ENCODE data around the gene MSGN1.
A peak's percentile ranks its signal among the peaks of the same experiment; 100 is the strongest.
"Not testable (repeated sequence)": the region's sequence is repeated elsewhere in the genome, so short reads cannot be mapped to it uniquely, and the experiment has no call there.

The MSGN1 gene

GRCh38 chr2:17805717-17806363 lies 10.4 kb upstream of the MSGN1 start:
- no peak for DNase-seq

DNA sequence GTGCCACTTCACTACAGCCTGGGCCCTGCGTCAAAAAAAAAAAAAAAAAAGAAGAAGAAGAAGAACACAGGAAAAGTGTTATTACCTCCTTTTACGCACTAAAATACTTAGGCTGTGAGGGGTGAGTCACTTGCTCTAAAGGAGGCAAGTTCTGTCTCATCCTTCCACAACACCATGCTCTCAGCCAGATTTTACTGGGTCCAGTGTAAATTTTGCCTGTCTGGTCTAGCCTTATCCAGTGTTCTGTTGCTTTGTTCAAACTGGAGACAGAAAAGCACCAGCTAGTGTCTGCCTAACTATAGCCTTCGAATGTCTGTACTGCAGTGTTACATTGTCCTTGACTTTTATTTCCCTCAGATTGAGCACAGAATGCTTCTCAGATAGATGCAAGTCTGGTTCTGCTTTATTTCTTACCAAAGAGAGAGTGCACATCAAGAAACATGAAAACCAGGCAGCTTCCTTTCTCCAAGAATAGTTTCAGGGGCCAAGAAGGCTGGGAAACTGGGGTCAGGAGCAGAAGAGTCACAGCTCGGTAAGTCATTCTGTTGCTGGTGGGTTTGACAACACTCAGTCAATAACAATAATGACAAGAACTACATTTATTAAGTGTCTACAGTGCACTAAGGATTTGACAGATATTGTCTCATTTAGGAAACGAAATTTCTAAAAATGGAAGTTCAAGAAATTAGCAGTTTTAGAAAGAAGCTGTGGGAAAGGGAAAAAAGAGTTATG lies 3.1 kb upstream of the MSGN1 start:
- DNase-seq = no peak

DNA sequence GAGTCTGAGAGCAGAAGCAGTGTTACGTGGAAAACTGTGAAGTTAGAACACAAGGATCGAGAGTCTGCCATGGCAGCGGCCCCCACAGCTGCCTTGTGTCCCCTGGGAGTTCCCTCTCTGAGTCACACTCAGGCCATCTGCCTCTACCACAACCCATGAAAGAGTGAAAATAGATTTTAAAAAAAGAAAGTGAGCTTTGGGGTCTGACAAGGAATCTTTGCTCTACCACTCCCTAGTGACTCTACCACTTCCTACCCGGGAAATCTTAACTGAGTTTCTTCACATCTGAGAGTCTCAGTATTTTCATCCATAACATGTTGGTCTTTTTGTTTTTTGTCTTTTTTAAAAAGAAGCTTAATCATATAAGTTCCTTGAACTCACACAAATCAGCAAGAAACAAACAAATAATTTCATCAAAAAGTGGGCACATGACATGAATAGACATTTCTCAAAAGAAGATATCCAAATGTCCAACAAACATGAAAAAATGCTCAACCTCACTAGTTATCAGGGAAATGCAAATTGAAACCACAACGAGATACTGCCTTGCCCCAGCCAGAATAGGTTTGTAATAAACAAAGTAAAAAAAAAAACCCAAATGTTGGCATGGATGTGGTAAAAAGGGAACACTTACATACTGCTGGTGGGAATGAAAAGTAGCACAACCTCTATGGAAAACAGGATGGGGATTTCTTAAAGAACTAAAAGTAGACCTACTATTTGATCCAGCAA lies 2.4 kb upstream of the MSGN1 start:
- DNase-seq = no peak

GRCh38 chr2:17814601-17815000 lies 1.7 kb upstream of the MSGN1 start:
- DNase-seq = no peak

- no peak for DNase-seq
These were observed 634 bp upstream of the MSGN1 start for GRCh38 chr2:17815468-17816184.

DNA sequence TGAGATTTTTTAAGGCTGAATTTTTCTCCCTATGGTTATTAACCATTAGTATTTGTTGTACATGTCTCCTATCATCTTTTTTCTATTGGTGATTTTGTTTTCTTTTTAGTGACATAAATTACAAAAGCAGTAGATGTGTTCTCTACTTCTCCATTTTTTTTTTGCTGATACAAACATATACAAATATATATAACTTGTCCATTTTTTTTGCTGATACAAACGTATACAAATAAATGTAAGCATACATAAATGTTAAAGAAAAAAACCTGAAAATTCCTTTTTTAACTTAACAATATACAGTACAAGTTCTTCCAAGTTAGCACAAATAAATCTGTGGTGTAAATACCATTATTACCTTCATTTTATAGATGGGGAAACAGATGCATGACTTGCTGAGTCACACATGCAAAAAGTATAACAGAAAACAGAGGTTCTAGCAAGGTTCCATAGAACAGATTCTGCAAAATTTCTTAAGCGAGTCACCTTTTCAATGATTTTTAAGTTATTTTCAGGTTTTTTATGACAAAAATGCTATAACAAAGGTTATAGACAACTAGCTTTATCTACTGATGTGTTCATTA lies 2.1 kb downstream of the MSGN1 start:
- DNase-seq = no peak

DNA sequence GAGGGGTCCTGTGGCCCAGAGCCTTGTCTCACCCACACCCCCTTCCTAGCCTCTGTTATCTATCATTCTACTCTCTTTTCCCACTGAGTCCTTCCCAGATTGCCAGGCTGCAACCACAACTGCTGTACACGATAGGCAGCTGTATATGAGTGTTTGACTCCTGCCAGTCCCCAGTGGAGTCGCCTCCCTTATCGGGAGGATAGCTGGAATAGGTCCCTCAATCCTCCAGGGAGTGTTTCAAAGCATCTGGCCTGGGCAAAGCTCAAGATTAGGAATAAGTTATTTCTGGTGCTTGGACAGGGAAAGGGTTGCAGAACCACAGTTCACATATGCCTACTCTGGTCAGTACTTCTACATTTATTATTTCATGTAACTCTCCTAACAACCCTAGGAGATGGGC lies 4.8 kb downstream of the MSGN1 start:
- no peak for DNase-seq

- no peak for DNase-seq
These were observed 5.5 kb downstream of the MSGN1 start for GRCh38 chr2:17821535-17822444.

GRCh38 chr2:17822445-17823117 lies 6.3 kb downstream of the MSGN1 start:
- DNase-seq = no peak

- DNase-seq = not testable (repeated sequence)
These were observed 7.4 kb downstream of the MSGN1 start for GRCh38 chr2:17823646-17824045.

GRCh38 chr2:17827316-17827715 lies 11.1 kb downstream of the MSGN1 start:
- peak; percentile 56 for DNase-seq

DNA sequence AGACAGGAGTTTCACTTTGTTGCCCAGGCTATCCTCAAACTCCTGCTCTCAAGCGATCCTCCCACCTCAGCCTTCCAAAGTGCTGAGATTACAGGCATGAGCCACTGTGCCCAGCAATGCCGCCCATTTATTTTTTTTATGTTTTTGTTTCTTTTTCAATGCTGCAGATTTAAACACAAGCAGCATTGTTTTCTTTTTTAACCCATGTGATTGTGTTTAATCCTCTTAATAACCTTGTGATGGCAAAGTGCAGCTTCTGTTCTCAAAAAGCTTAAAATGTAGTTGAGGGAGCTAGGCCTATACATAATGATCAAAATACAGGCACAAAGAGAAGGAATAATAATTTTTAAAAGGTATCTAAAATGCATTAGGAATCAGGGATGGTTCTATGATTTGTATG lies 11.5 kb downstream of the MSGN1 start:
- no peak for DNase-seq

GRCh38 chr2:17830053-17831034 lies 14.1 kb downstream of the MSGN1 start:
- peak; percentile 39 for DNase-seq

DNA sequence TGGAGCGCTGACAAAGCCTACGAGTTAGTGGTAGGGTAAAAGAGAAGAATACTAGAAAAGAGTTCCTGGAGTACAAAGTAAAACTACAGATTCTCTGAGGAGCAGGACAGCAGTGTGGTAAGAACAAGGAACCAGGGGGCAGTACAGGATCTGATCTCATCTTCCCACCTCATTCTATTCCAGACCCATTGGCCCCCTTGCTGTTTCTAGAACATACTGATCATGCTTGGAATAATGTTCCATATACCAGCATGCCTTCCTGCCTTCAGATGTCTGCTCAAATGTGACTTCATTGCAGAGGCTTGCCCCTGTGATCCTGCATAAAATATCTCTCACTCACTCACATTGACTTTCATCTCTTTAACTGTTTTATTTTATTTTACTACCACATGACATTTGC lies 19.3 kb downstream of the MSGN1 start:
- no peak for DNase-seq

- DNase-seq = no peak
These were observed 23.7 kb downstream of the MSGN1 start for GRCh38 chr2:17839959-17840358.

GRCh38 chr2:17843457-17843856 lies 27.2 kb downstream of the MSGN1 start:
- DNase-seq = no peak

GRCh38 chr2:17845806-17846205 lies 29.5 kb downstream of the MSGN1 start:
- DNase-seq = no peak

DNA sequence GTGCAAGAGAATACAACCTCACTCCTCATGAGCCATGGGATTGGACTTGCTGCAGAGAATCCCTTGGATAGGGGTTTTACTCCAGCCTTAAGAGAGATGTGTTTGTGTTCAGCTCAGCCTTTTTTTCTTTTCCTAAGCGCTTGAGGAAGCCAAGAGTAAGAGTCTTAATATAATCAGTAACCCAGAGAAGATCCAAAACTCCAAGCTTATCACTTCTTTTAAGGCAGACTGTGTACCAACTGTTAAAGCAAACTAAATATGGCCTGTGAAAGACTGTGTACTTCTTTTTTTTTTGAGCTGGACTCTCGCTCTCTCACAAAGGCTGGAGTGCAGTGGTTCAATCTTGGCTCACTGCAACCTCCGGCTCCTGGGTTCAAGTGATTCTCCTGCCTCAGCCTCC lies 30.4 kb downstream of the MSGN1 start:
- no peak for DNase-seq

GRCh38 chr2:17847236-17847635 lies 31.0 kb downstream of the MSGN1 start:
- no peak for DNase-seq

- no peak for DNase-seq
These were observed 33.0 kb downstream of the MSGN1 start for GRCh38 chr2:17849275-17849674.

All from NCI-H774 (cell line).